Stimulated activated CD8-positive, alpha-beta memory T cell treated with anti-CD3 and anti-CD28 coated beads, Interleukin-15, amount 100 ng/mL, for 24 hours (primary cell): ENCODE results near the gene LONRF2.
"Not testable (repeated sequence)": the region's sequence is repeated elsewhere in the genome, so short reads cannot be mapped to it uniquely, and the experiment has no call there.

Experiments used
- DNase-seq: peaks from one replicate; pipeline ENCODE4 v3.0.0-alpha.2; 2020; ENCODE audit warnings: low read depth

The LONRF2 gene

GRCh38 chr2:100321866-100322820 is at the start of gene LONRF2:
Gene LONRF2, minus strand, starts transcription at chr2:100322501. Its CDS starts 408 bp downstream, at chr2:100322093.
- DNase-seq: no peak

- DNase-seq: no peak
Observed at GRCh38 chr2:100367163-100367562, 44.9 kb upstream of the LONRF2 start.

- DNase-seq: no peak
Observed at GRCh38 chr2:100365434-100365833, 43.1 kb upstream of the LONRF2 start.

GRCh38 chr2:100362269-100362668 is 40.0 kb upstream of the LONRF2 start:
- DNase-seq: not testable (repeated sequence)

GRCh38 chr2:100359576-100359975 is 37.3 kb upstream of the LONRF2 start:
- no peak for DNase-seq

- no peak for DNase-seq
Observed at GRCh38 chr2:100358554-100358953, 36.3 kb upstream of the LONRF2 start.

GRCh38 chr2:100352521-100352920 is 30.2 kb upstream of the LONRF2 start:
- DNase-seq: no peak

- DNase-seq: no peak
Observed at GRCh38 chr2:100350661-100351185, 28.4 kb upstream of the LONRF2 start.

- DNase-seq: not testable (repeated sequence)
Observed at GRCh38 chr2:100345144-100345543, 22.8 kb upstream of the LONRF2 start.

GRCh38 chr2:100344433-100344832 is 22.1 kb upstream of the LONRF2 start:
- DNase-seq: no peak

GRCh38 chr2:100342466-100342865 is 20.2 kb upstream of the LONRF2 start:
- not testable (repeated sequence) for DNase-seq

GRCh38 chr2:100339823-100340222 is 17.5 kb upstream of the LONRF2 start:
- no peak for DNase-seq

- DNase-seq: no peak
Observed at GRCh38 chr2:100334929-100335328, 12.6 kb upstream of the LONRF2 start.

- no peak for DNase-seq
Observed at GRCh38 chr2:100327742-100328141, 5.4 kb upstream of the LONRF2 start.

- DNase-seq: no peak
Observed at GRCh38 chr2:100321179-100321865, 979 bp downstream of the LONRF2 start.

GRCh38 chr2:100320547-100321178 is 1.6 kb downstream of the LONRF2 start:
- DNase-seq: no peak

- DNase-seq: no peak
Observed at GRCh38 chr2:100317634-100318033, 4.7 kb downstream of the LONRF2 start.

GRCh38 chr2:100309973-100310719 is 12.2 kb downstream of the LONRF2 start:
- DNase-seq: no peak

GRCh38 chr2:100309311-100309710 is 13.0 kb downstream of the LONRF2 start:
- no peak for DNase-seq

GRCh38 chr2:100303744-100304143 is 18.6 kb downstream of the LONRF2 start:
- DNase-seq: no peak

- no peak for DNase-seq
Observed at GRCh38 chr2:100302585-100302892, 19.8 kb downstream of the LONRF2 start.
